NCI-H226 (cell line): Measurements from ENCODE around the gene GPC4.
"Not testable (repeated sequence)": the region's sequence is repeated elsewhere in the genome, so short reads cannot be mapped to it uniquely, and the experiment has no call there.

Experiments
- DNase-seq: peaks from one replicate; pipeline ENCODE4 v3.0.0-alpha.2; 2015

GPC4 gene

GRCh38 chrX:133300591-133300990 lies 114.7 kb downstream of the GPC4 start:
- DNase-seq, result no peak

DNA sequence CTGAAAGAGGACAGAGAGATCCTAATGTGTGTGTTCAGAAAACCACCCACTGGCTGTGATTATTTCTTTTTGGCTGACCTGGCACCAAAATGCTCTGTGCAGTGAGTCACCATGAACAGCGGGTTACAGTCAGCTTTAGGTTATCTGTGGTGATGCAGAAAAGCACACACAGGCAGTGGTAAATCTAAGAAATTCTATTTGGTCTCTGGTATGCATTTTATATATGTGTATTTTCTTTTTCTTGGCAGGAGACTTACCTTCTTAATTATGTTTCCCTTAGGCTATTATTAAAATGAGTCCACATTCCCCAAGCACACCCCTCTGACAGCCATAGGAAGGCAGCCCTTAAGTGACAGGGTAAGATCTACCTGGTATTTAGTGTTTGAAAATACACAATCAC lies 118.0 kb downstream of the GPC4 start:
- peak; percentile 12 for DNase-seq

- no peak for DNase-seq
Measured at GRCh38 chrX:133294126-133294525, 121.2 kb downstream of the GPC4 start.

- DNase-seq, result peak; percentile 2
Measured at GRCh38 chrX:133290076-133290475, 125.2 kb downstream of the GPC4 start.

- DNase-seq, result no peak
Measured at GRCh38 chrX:133287860-133288259, 127.4 kb downstream of the GPC4 start.

- DNase-seq, result no peak
Measured at GRCh38 chrX:133285341-133285740, 129.9 kb downstream of the GPC4 start.

DNA sequence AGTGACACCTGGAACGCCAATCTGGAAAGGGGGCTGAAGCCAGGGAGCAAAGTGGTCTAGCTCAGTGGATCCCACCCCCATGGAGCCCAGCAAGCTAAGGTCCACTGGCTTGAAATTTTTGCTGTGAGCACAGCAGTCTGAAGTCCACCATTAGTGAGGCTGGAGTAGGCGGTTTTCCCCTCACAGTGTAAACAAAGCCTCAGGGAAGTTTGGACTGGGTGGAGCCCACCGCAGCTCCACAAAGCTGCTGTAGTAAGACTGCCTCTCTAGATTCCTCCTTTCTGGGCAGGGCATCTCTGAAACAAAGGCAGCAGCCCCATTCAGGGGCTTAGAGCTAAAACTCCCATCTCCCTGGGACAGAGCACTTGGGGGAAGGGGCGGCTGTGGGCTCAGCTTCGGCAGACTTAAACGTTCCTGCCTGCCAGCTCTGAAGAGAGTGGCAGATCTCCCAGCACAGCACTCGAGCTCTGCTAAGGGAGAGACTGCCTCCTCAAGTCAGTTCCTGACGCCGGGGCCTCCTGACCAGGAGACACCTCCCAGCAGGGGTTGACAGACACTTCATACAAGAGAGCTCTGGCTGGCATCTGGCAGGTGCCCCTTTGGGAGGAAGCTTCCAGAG lies 136.1 kb downstream of the GPC4 start:
- not testable (repeated sequence) for DNase-seq

GRCh38 chrX:133273180-133273579 lies 142.1 kb downstream of the GPC4 start:
- DNase-seq, result no peak

DNA sequence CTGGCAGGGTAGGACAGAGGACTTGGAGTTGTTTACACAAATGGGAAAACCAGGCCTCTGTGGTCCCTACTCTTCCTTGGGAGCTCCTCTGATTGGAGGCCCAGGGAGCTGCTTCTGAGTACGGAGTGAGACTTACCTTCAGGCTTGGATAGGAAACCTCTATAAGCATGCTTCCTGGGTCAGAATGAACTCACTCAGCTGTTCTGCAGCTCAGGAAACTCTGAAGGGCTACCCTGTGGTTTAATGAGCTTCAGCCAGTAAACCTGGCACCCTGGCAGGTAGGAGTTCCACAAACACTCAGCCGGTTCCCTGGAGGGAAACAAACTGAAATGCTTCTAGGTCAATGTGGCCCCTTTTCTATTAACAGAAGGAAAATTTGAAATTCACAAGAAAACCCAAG lies 146.1 kb downstream of the GPC4 start:
- DNase-seq, result no peak

- no peak for DNase-seq
Measured at GRCh38 chrX:133267621-133268020, 147.7 kb downstream of the GPC4 start.

- DNase-seq, result no peak
Measured at GRCh38 chrX:133265331-133265730, 150.0 kb downstream of the GPC4 start.

DNA sequence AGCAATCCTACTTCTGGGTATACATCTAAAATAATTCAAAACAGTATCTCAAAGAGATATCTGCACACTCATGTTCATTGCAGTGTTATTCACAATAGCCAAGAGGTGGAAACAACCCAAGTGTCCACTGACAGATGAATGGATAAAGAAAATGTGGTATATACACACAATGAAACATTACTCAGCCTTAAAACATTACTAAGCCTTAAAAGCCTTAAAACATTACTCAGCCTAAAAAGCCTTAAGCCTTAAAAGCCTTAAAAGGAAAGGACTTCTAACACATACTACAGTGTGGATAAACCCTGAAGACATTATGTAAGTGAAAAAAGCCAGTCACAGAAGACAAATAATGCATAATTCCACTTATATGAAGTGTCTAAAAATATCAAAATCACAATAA lies 156.8 kb downstream of the GPC4 start:
- DNase-seq, result no peak

- DNase-seq, result no peak
Measured at GRCh38 chrX:133254666-133255065, 160.6 kb downstream of the GPC4 start.

DNA sequence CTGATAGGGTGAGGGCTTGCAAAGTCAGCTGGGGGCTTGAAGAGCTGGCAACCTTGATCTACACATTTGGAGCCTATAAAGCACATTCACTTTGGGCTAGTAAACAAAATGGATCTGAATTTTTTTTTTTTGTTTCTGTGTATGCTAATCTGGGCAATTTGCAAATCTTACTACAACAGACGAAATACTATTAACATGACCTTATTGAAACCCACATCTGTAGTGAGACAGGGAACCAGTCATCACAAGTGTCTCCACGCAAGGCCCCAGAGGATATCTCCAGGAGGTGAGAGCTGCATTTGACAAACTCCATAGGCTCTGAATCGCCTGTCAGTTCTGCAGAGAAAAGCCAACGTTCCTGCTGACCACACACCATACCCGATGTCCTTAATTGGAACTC lies 164.1 kb downstream of the GPC4 start:
- DNase-seq, result no peak

GRCh38 chrX:133250184-133251100 lies 164.8 kb downstream of the GPC4 start:
- no peak for DNase-seq
